HCT116 (cell line): ENCODE data around the gene C1orf105. TPM values are rescaled to one million over a fixed set of nuclear protein-coding genes. Genes with fewer than 3 reads are reported as not detected.

Source experiments
- ATAC-seq: fragments of 200-7000 bp; cut with Tn5 transposase; 2 replicates; pipeline ENCODE4 v1.9.1; 2020; ENCODE audit warnings: mild to moderate bottlenecking, moderate library complexity
- BruUV-seq: library from RNA; stranded (reverse); fragments of 400-500 nt; replicated peaks from 2 replicates; lab custom pipeline; 2021; lab: Mats Ljungman, UMichigan
- CTCF ChIA-PET: fragments of 300-600 bp; sonication (Branson Sonifier 250); formaldehyde crosslinking; loops from one replicate; lab custom pipeline; 2021; ENCODE audit warnings: antibody characterized with exemption; lab: Charles Lee
- POLR2A ChIA-PET: fragments of 300-600, 350-600 bp; sonication (Branson Sonifier 250); formaldehyde crosslinking; loops from one replicate; lab custom pipeline; 2021; ENCODE audit warnings: antibody characterized with exemption; lab: Charles Lee
- RAD21 ChIA-PET, 2 experiments: fragments of 300-600 bp; sonication (Branson Sonifier 250); formaldehyde crosslinking; loops; one replicate each; lab custom pipeline; 2023; ENCODE audit warnings: low total read pairs in 2 of 2; ENCODE audit not compliant: uncharacterized antibody in 2 of 2, unreplicated experiment in 2 of 2, low non-redundant PET in 1 of 2; lab: Charles Lee
- DNase-seq: peaks from one replicate; pipeline ENCODE4 v3.0.0-alpha.2; 2010; ENCODE audit warnings: low read depth, low spot score
- H2AFZ ChIP-seq: fragments of 200-600 bp; shearing (Covaris generic), sonication (generic); 2 replicates; pipeline ENCODE4 v1.6.1; 2017; ENCODE audit warnings: low read depth, mixed run types, mixed read lengths, antibody characterized with exemption, low read length; ENCODE audit not compliant: poor library complexity, severe bottlenecking
- H3K27ac ChIP-seq: 2 replicates; pipeline ENCODE4 v1.5.1; 2012; ENCODE audit warnings: low read depth, low read length
- H3K27me3 ChIP-seq: fragments of 200-600 bp; sonication (generic); 2 replicates; pipeline ENCODE4 v1.6.1; 2016; ENCODE audit warnings: mixed run types, low read length, mixed read lengths; ENCODE audit not compliant: insufficient read depth
- H3K36me3 ChIP-seq, 2 experiments: fragments of 200-500 bp in 1 of 2; fragments of 200-600 bp in 1 of 2; sonication (Bioruptor generic) in 1 of 2; sonication (generic) in 1 of 2; 2 replicates each; pipeline versions ENCODE4 v1.5.1 to v1.6.1; 2014 to 2016; ENCODE audit warnings: low read length in 2 of 2, inconsistent platforms in 1 of 2, mixed read lengths in 1 of 2, mixed run types in 1 of 2; ENCODE audit not compliant: insufficient read depth in 2 of 2, control insufficient read depth in 1 of 2
- H3K4me1 ChIP-seq, 2 experiments: fragments of 200-600 bp in 1 of 2; sonication (generic) in 1 of 2; 2 replicates each; pipeline versions ENCODE4 v1.5.1 to v1.6.1; 2012 to 2017; ENCODE audit warnings: low read length in 2 of 2, inconsistent platforms in 1 of 2, mild to moderate bottlenecking in 1 of 2, mixed read lengths in 1 of 2, mixed run types in 1 of 2, moderate library complexity in 1 of 2; ENCODE audit not compliant: insufficient read depth in 2 of 2, control insufficient read depth in 1 of 2
- H3K4me2 ChIP-seq: fragments of 200-600 bp; sonication (generic); 2 replicates; pipeline ENCODE4 v1.6.1; 2017; ENCODE audit warnings: mixed run types, low read length, mixed read lengths
- H3K4me3 ChIP-seq, 2 experiments: fragments of 200-600 bp in 1 of 2; sonication (generic) in 1 of 2; replicated peaks in 1 of 2; 2 replicates each; pipeline ENCODE4 v1.5.1; 2011 to 2016; ENCODE audit warnings: low read length in 2 of 2, control low read depth in 1 of 2, low read depth in 1 of 2, mild to moderate bottlenecking in 1 of 2, mixed read lengths in 1 of 2, mixed run types in 1 of 2
- H3K79me2 ChIP-seq: fragments of 200-600 bp; sonication (generic); 2 replicates; pipeline ENCODE4 v1.6.1; 2017; ENCODE audit warnings: mild to moderate bottlenecking, mixed run types, low read length, moderate library complexity, mixed read lengths; ENCODE audit not compliant: insufficient read depth
- H3K9ac ChIP-seq: fragments of 200-600 bp; sonication (generic); 2 replicates; pipeline ENCODE4 v1.6.1; 2016; ENCODE audit warnings: low read length, mixed read lengths
- H3K9me2 ChIP-seq: fragments of 200-600 bp; sonication (generic), shearing (Covaris generic); 2 replicates; pipeline ENCODE4 v1.6.1; 2017; ENCODE audit warnings: mixed run types, mild to moderate bottlenecking, moderate library complexity; ENCODE audit not compliant: insufficient read depth
- H3K9me3 ChIP-seq, 2 experiments: fragments of 200-500 bp in 1 of 2; fragments of 200-600 bp in 1 of 2; sonication (Bioruptor generic) in 1 of 2; sonication (generic) in 1 of 2; 2 replicates each; pipeline ENCODE4 v1.6.1; 2014 to 2017; ENCODE audit warnings: low read length in 2 of 2, mixed read lengths in 2 of 2, inconsistent platforms in 1 of 2, low read depth in 1 of 2, mild to moderate bottlenecking in 1 of 2, mixed run types in 1 of 2, moderate library complexity in 1 of 2; ENCODE audit not compliant: control insufficient read depth in 1 of 2, insufficient read depth in 1 of 2
- H4K20me1 ChIP-seq: fragments of 200-600 bp; sonication (generic), shearing (Covaris generic); 2 replicates; pipeline ENCODE4 v1.6.1; 2017; ENCODE audit warnings: mixed run types, mild to moderate bottlenecking, moderate library complexity; ENCODE audit not compliant: insufficient read depth
- CBX3 ChIP-seq: IDR thresholded peaks from 2 replicates; pipeline ENCODE4 v1.6.1; 2012; ENCODE audit warnings: low read depth
- CTCF ChIP-seq, 3 experiments: fragments of 200-600 bp in 1 of 3; sonication (generic) in 1 of 3; IDR thresholded peaks in 2 of 3; conservative IDR thresholded peaks in 1 of 3; 2 replicates each; pipeline ENCODE4 v1.5.1; 2012 to 2017; ENCODE audit warnings: low read depth in 2 of 3, low read length in 2 of 3, antibody characterized with exemption in 1 of 3, borderline replicate concordance in 1 of 3, control low read depth in 1 of 3, mild to moderate bottlenecking in 1 of 3, mixed read lengths in 1 of 3, mixed run types in 1 of 3, moderate library complexity in 1 of 3; ENCODE audit not compliant: insufficient read depth in 1 of 3
- EGR1 ChIP-seq: IDR thresholded peaks from 2 replicates; pipeline ENCODE4 v1.6.1; 2012; ENCODE audit warnings: low read depth
- ELF1 ChIP-seq: IDR thresholded peaks from 2 replicates; pipeline ENCODE4 v1.6.1; 2012; ENCODE audit warnings: low read depth, borderline replicate concordance
- FOSL1 ChIP-seq: IDR thresholded peaks from 2 replicates; pipeline ENCODE4 v1.6.1; 2012; ENCODE audit warnings: low read depth
- RAD21 ChIP-seq: IDR thresholded peaks from 2 replicates; pipeline ENCODE4 v1.6.1; 2012; ENCODE audit warnings: low read depth, mild to moderate bottlenecking
- SIN3A ChIP-seq: IDR thresholded peaks from 2 replicates; pipeline ENCODE4 v1.6.1; 2012; ENCODE audit warnings: low read depth
- SRF ChIP-seq: IDR thresholded peaks from 2 replicates; pipeline ENCODE4 v1.6.1; 2012; ENCODE audit warnings: low read depth
- TCF7L2 ChIP-seq: IDR thresholded peaks from 2 replicates; pipeline ENCODE4 v1.7.0; 2011; ENCODE audit warnings: borderline replicate concordance, inconsistent platforms; ENCODE audit not compliant: insufficient read depth, insufficient read length; ENCODE audit errors: extremely low read depth
- YY1 ChIP-seq: IDR thresholded peaks from 2 replicates; pipeline ENCODE4 v1.6.1; 2011; ENCODE audit warnings: low read length, low read depth, moderate library complexity, mild to moderate bottlenecking; ENCODE audit not compliant: insufficient replicate concordance; ENCODE audit errors: extremely low read depth
- intact Hi-C: fragments of 100-400 bp; cut with micrococcal nuclease; formaldehyde crosslinking; loops from 2 replicates; pipeline ENCODE4 v1.10.0; 2022
- total RNA-seq: library from RNA; stranded (reverse); gene quantifications from one replicate; pipeline ENCODE4 v1.2.1, GENCODE V29; 2021; ENCODE audit not compliant: unreplicated experiment

The C1orf105 gene
- total RNA-seq, 1 experiment from 2014 or later = not detected

- BruUV-seq = no TSS peak
- Histone ChIP-seq H3K9me3 (no peaks in the 10 kb centered on the region), H3K27ac (no peak overlapping the region), H3K4me1 (peaks cover 5 to 9% of the 10 kb centered on the region in 2 experiments; a peak in 3 of 4 replicates), H3K79me2 (no peaks in the 10 kb centered on the region), H3K9ac (no peak overlapping the region), H4K20me1 (no peaks in the 10 kb centered on the region), H3K4me2 (no peak overlapping the region), H3K36me3 (no peaks in the 10 kb centered on the region), H3K4me3 (no peak overlapping the region), H2AFZ (no peak overlapping the region), H3K27me3 (peaks cover 5% of the 10 kb centered on the region; the same call in 1 of the 2 replicates), H3K9me2 (no peaks in the 10 kb centered on the region)
- ATAC-seq (peak; percentile 67), DNase-seq (no peak)
- intact Hi-C loops = loop anchor here (5.0 kb wide), 1 partner anchor 600 kb away; no protein-coding TSS in a partner anchor
- RAD21 ChIA-PET = no interaction called here
- TF ChIP-seq SIN3A (no peak), YY1 (no peak), SRF (no peak), RAD21 (peak; percentile 34; the same call in 1 of the 2 replicates), TCF7L2 (peak; percentile 49), CTCF (IDR thresholded peaks at IDR 0.05 in 2 of 3, conservative IDR thresholded peaks at IDR 0.05 in 1 of 3; ENCODE audit: borderline replicate concordance in 1 of 3, insufficient read depth in 1 of 3, low read depth in 2 of 3, low read length in 2 of 3) (peak; percentile 22 to 57 (median 53); a peak in 5 of 6 replicates), EGR1 (no peak), FOSL1 (no peak), CBX3 (no peak), ELF1 (no peak)
- POLR2A ChIA-PET = no interaction called here
- CTCF ChIA-PET = interaction anchor here (1.5 kb wide), 1 partner anchor 399 kb away, joined by 7 read pairs; no protein-coding TSS in a partner anchor
Observed at GRCh38 chr1:172401892-172402291, 18.6 kb upstream of the C1orf105 start.
